Right lobe of liver (tissue), 4 donors: ENCODE measurements around the gene BUD23.

Source experiments
- POLR2A ChIP-seq: fragments of 450-650 bp; IDR thresholded peaks from one replicate; pipeline ENCODE4 v1.6.1; 2017; ENCODE audit warnings: antibody characterized with exemption, mild to moderate bottlenecking
- TF ChIP-seq, protein P1 (sequence below), 4 donors: fragments of 200-600 bp in 3 of 4; fragments of 450-650 bp in 1 of 4; IDR thresholded peaks; one replicate each; pipeline versions ENCODE4 v1.5.1 to v1.8.0; 2016 to 2022; ENCODE audit warnings: antibody characterized with exemption in 4 of 4, mild to moderate bottlenecking in 2 of 4
- donor health status: DM: no; HTN: no; CAD: no.
- donor health status: DM: no; HTN: no; CAD: no.
- donor health status: DM: no; HTN: yes; CAD: no.

GRCh38 chr7:73740771-73741170, 57.4 kb downstream of the BUD23 start:
- TF ChIP-seq, protein P1, sequence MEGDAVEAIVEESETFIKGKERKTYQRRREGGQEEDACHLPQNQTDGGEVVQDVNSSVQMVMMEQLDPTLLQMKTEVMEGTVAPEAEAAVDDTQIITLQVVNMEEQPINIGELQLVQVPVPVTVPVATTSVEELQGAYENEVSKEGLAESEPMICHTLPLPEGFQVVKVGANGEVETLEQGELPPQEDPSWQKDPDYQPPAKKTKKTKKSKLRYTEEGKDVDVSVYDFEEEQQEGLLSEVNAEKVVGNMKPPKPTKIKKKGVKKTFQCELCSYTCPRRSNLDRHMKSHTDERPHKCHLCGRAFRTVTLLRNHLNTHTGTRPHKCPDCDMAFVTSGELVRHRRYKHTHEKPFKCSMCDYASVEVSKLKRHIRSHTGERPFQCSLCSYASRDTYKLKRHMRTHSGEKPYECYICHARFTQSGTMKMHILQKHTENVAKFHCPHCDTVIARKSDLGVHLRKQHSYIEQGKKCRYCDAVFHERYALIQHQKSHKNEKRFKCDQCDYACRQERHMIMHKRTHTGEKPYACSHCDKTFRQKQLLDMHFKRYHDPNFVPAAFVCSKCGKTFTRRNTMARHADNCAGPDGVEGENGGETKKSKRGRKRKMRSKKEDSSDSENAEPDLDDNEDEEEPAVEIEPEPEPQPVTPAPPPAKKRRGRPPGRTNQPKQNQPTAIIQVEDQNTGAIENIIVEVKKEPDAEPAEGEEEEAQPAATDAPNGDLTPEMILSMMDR (IDR thresholded peaks at IDR 0.05): no peak
- no peak for TF ChIP-seq POLR2A
